Omental fat pad (tissue), 4 donors: ENCODE data around the gene APOBEC3B. TPM values are rescaled to one million over a fixed set of nuclear protein-coding genes. Genes with fewer than 3 reads are reported as not detected.

Experiments
- ATAC-seq: fragments of 150-250 bp; one replicate; pipeline ENCODE4 v1.9.1; 2016; ENCODE audit warnings: mild to moderate bottlenecking, moderate library complexity; ENCODE audit not compliant: low FRiP score
- DNase-seq: peaks from one replicate; pipeline ENCODE4 v3.0.0-alpha.2; 2019; ENCODE audit warnings: low spot score
- CTCF ChIP-seq, 3 donors: fragments of 450-650 bp; IDR thresholded peaks; one replicate each; pipeline ENCODE4 v1.5.1; 2016 to 2017; ENCODE audit warnings: antibody characterized with exemption in 3 of 3, mild to moderate bottlenecking in 3 of 3, moderate library complexity in 2 of 3
- total RNA-seq, 4 donors: library from RNA; depleted of rRNA; stranded (reverse); fragments of >200 nt; gene quantifications; one replicate each; pipeline ENCODE4 v1.1.0, GENCODE V29; 2016

The APOBEC3B gene
- total RNA-seq, 4 donors from 2014 or later = 1.1 to 2.2 TPM; not detected in 2

GRCh38 chr22:38964306-38964705 lies 17.8 kb upstream of the APOBEC3B start:
- TF ChIP-seq CTCF (IDR thresholded peaks at IDR 0.05) = no peak
- ATAC-seq (no peak), DNase-seq (no peak)

GRCh38 chr22:38964989-38965388 lies 17.2 kb upstream of the APOBEC3B start:
- ATAC-seq = no peak
- TF ChIP-seq CTCF (IDR thresholded peaks at IDR 0.05) = no peak
- DNase-seq = no peak

GRCh38 chr22:38965614-38966379 lies 16.4 kb upstream of the APOBEC3B start:
- no peak for TF ChIP-seq CTCF (IDR thresholded peaks at IDR 0.05)
- no peak for ATAC-seq
- no peak for DNase-seq

GRCh38 chr22:38966380-38966702 lies 15.8 kb upstream of the APOBEC3B start:
- ATAC-seq (no peak), DNase-seq (no peak)
- TF ChIP-seq CTCF (IDR thresholded peaks at IDR 0.05) = no peak

GRCh38 chr22:38966942-38967341 lies 15.2 kb upstream of the APOBEC3B start:
- no peak for TF ChIP-seq CTCF (IDR thresholded peaks at IDR 0.05)
- no peak for ATAC-seq
- DNase-seq = no peak

- no peak for DNase-seq
- ATAC-seq = no peak
- TF ChIP-seq CTCF (IDR thresholded peaks at IDR 0.05) = no peak
These were observed 14.4 kb upstream of the APOBEC3B start for GRCh38 chr22:38967451-38968450.
